Measurements from ENCODE around the gene IL4.

The IL4 gene

GRCh38 chr5:132704875-132705274 is 31.1 kb downstream of the IL4 start:
- DNase-seq, result no peak

GRCh38 chr5:132708645-132709044 is 34.9 kb downstream of the IL4 start:
- no peak for DNase-seq

- no peak for DNase-seq
These were observed 40.9 kb downstream of the IL4 start for GRCh38 chr5:132714456-132715307.

GRCh38 chr5:132718544-132719312 is 44.9 kb downstream of the IL4 start:
- no peak for DNase-seq

GRCh38 chr5:132725745-132726144 is 52.0 kb downstream of the IL4 start:
- DNase-seq, result no peak

GRCh38 chr5:132729896-132730295 is 56.1 kb downstream of the IL4 start:
- no peak for DNase-seq

Data from activated CD4-positive, CD25-positive, alpha-beta regulatory T cell treated with anti-CD3 and anti-CD28 coated beads, Interleukin-2, amount 50 U/mL, for 72 hours (primary cell).